Natural killer cell (primary cell): ENCODE data around the gene C16orf96. TPM values are rescaled to one million over a fixed set of nuclear protein-coding genes. Genes with fewer than 3 reads are reported as not detected.
A peak's percentile ranks its signal among the peaks of the same experiment; 100 is the strongest.

ENCODE experiments used
- ATAC-seq, 3 donors: fragments of 150-1000 bp in 2 of 3; fragments of 200-7000 bp in 1 of 3; cut with Tn5 transposase; 1 replicate in 1 of 3; 2 replicates in 2 of 3; pipeline ENCODE4 v1.10.0; 2021; ENCODE audit warnings: mild to moderate bottlenecking in 2 of 3, moderate library complexity in 2 of 3
- DNase-seq, 2 donors: peaks; one replicate each; pipeline versions ENCODE4 v3.0.0 to v3.0.0-alpha.2; 2013 to 2021; ENCODE audit warnings: mixed read lengths in 1 of 2
- H3K27ac ChIP-seq: one replicate; pipeline ENCODE4 v1.5.1; 2013; ENCODE audit warnings: mild to moderate bottlenecking, low read length
- H3K27me3 ChIP-seq: one replicate; pipeline ENCODE4 v1.6.1; 2013; ENCODE audit warnings: low read length; ENCODE audit not compliant: control insufficient read depth, insufficient read depth
- H3K36me3 ChIP-seq: one replicate; pipeline ENCODE4 v1.6.1; 2013; ENCODE audit warnings: low read length; ENCODE audit not compliant: control insufficient read depth, insufficient read depth
- H3K4me1 ChIP-seq: one replicate; pipeline ENCODE4 v1.6.1; 2013; ENCODE audit warnings: low read length; ENCODE audit not compliant: control insufficient read depth, insufficient read depth
- H3K4me3 ChIP-seq: one replicate; pipeline ENCODE4 v1.5.1; 2013; ENCODE audit warnings: low read length
- H3K9me3 ChIP-seq: one replicate; pipeline ENCODE4 v1.6.1; 2013; ENCODE audit warnings: low read length; ENCODE audit not compliant: control insufficient read depth, insufficient read depth
- H3K27ac Mint-ChIP-seq, 2 donors: one replicate each; pipeline ENCODE4 v1.8.0; 2022; ENCODE audit warnings: mild to moderate bottlenecking in 2 of 2, mixed read lengths in 2 of 2, moderate library complexity in 1 of 2
- H3K27me3 Mint-ChIP-seq, 2 donors: one replicate each; pipeline ENCODE4 v1.8.0; 2022; ENCODE audit warnings: low read depth in 2 of 2, mixed read lengths in 2 of 2
- H3K36me3 Mint-ChIP-seq: one replicate; pipeline ENCODE4 v1.8.0; 2022; ENCODE audit warnings: mixed read lengths
- H3K4me1 Mint-ChIP-seq, 2 donors: one replicate each; pipeline ENCODE4 v1.8.0; 2022; ENCODE audit warnings: mixed read lengths in 2 of 2
- H3K4me3 Mint-ChIP-seq: one replicate; pipeline ENCODE4 v1.8.0; 2022; ENCODE audit warnings: mild to moderate bottlenecking, moderate library complexity, mixed read lengths
- H3K9me3 Mint-ChIP-seq, 2 donors: one replicate each; pipeline ENCODE4 v1.8.0; 2022; ENCODE audit warnings: mixed read lengths in 2 of 2
- WGBS: methylation state at CpG from one replicate; pipeline ENCODE4 v1.1.7; 2013; ENCODE audit warnings: missing lambda C conversion rate; ENCODE audit not compliant: insufficient coverage; 5-methylcytosine and 5-hydroxymethylcytosine counted together
- intact Hi-C: fragments of 100-400 bp; cut with micrococcal nuclease; formaldehyde crosslinking; loops from one replicate; pipeline ENCODE4 v1.14.2; 2022
- total RNA-seq, 4 donors: library from RNA; stranded (reverse); fragments of 120-200 nt in 1 of 4; gene quantifications; one replicate each; pipeline versions ENCODE4 v1.2.3 to v1.2.4, GENCODE V29; 2013 to 2022
- TF ChIP-seq, protein P1 (sequence below): fragments of 200-600 bp; IDR thresholded peaks from one replicate; pipeline ENCODE4 v1.8.0; 2022; ENCODE audit warnings: antibody characterized with exemption

C16orf96 gene
- total RNA-seq, 3 donors from 2014 or later (not counting 1 experiment from before 2014, with no cell fraction given): 0.35 to 0.61 (median 0.43) TPM

DNA sequence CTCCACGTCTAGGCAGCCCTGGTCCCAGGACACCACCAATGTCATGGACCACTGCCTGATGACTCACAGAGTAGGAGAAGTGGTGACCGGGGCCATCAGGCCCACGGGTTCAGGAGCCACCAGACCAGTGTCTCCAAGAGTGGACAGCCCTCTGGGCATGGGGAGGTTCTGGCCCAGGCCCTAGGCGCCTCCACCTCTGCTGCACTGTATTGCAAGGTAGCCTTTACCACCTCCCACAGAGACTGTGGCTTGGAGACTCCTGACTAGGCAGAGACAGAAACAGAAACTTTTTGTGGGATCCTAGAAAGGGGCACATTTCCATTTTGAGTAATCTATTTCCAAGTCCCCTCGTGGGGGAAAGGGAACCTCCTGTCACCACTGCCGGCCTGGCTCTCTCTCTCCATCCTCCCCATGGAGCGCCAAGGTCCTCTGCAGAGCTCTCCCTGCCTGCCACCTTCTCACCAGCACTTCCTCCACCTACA, 20.5 kb upstream of the C16orf96 start:
- Histone ChIP-seq H3K27ac (peak overlapping the region; percentile 57), H3K27me3 (no peaks in the 10 kb centered on the region), H3K4me1 (peaks cover 47% of the 10 kb centered on the region), H3K9me3 (peaks cover 9% of the 10 kb centered on the region), H3K4me3 (no peak overlapping the region), H3K36me3 (peaks cover 8% of the 10 kb centered on the region)
- 49% methylated on average over 7 of the region's 7 CpGs for WGBS
- Mint-ChIP-seq H3K4me3 (peak overlapping the region; percentile 68), H3K9me3 (peaks cover 0 to 2% of the 10 kb centered on the region in 2 donors), H3K36me3 (no peaks in the 10 kb centered on the region), H3K4me1 (peaks cover 36 to 51% of the 10 kb centered on the region in 2 donors), H3K27ac (peak overlapping the region; percentile 84 to 88), H3K27me3 (no peaks in the 10 kb centered on the region)
- DNase-seq (no peak), ATAC-seq (no peak)
- intact Hi-C loops: loop anchor here (5.0 kb wide), 2 partner anchors 58 to 108 kb away; partner anchors contain the start of genes DNAJA3 and HMOX2
- TF ChIP-seq, protein P1, sequence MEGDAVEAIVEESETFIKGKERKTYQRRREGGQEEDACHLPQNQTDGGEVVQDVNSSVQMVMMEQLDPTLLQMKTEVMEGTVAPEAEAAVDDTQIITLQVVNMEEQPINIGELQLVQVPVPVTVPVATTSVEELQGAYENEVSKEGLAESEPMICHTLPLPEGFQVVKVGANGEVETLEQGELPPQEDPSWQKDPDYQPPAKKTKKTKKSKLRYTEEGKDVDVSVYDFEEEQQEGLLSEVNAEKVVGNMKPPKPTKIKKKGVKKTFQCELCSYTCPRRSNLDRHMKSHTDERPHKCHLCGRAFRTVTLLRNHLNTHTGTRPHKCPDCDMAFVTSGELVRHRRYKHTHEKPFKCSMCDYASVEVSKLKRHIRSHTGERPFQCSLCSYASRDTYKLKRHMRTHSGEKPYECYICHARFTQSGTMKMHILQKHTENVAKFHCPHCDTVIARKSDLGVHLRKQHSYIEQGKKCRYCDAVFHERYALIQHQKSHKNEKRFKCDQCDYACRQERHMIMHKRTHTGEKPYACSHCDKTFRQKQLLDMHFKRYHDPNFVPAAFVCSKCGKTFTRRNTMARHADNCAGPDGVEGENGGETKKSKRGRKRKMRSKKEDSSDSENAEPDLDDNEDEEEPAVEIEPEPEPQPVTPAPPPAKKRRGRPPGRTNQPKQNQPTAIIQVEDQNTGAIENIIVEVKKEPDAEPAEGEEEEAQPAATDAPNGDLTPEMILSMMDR: no peak

- H3K4me3 ChIP-seq: no peak overlapping the region
- H3K27me3 ChIP-seq: no peaks in the 10 kb centered on the region
- Mint-ChIP-seq H3K27me3 (no peaks in the 10 kb centered on the region), H3K9me3 (peaks cover 0 to 2% of the 10 kb centered on the region in 2 donors), H3K27ac (peak overlapping the region; percentile 84 to 88), H3K4me3 (peak overlapping the region; percentile 81), H3K4me1 (peaks cover 36 to 51% of the 10 kb centered on the region in 2 donors), H3K36me3 (no peaks in the 10 kb centered on the region)
- intact Hi-C loops: loop anchor here (5.0 kb wide), 2 partner anchors 59 to 109 kb away; partner anchors contain the start of genes DNAJA3 and HMOX2
- TF ChIP-seq, protein P1: no peak
- peak overlapping the region; percentile 57 for H3K27ac ChIP-seq
- DNase-seq (no peak), ATAC-seq (no peak)
- peaks cover 8% of the 10 kb centered on the region for H3K36me3 ChIP-seq
- whole genome bisulfite sequencing: 92% methylated on average over 15 of the region's 15 CpGs
- H3K9me3 ChIP-seq: peaks cover 9% of the 10 kb centered on the region
- peaks cover 47% of the 10 kb centered on the region for H3K4me1 ChIP-seq
Measured at GRCh38 chr16:4536391-4537106, 19.6 kb upstream of the C16orf96 start.

DNA sequence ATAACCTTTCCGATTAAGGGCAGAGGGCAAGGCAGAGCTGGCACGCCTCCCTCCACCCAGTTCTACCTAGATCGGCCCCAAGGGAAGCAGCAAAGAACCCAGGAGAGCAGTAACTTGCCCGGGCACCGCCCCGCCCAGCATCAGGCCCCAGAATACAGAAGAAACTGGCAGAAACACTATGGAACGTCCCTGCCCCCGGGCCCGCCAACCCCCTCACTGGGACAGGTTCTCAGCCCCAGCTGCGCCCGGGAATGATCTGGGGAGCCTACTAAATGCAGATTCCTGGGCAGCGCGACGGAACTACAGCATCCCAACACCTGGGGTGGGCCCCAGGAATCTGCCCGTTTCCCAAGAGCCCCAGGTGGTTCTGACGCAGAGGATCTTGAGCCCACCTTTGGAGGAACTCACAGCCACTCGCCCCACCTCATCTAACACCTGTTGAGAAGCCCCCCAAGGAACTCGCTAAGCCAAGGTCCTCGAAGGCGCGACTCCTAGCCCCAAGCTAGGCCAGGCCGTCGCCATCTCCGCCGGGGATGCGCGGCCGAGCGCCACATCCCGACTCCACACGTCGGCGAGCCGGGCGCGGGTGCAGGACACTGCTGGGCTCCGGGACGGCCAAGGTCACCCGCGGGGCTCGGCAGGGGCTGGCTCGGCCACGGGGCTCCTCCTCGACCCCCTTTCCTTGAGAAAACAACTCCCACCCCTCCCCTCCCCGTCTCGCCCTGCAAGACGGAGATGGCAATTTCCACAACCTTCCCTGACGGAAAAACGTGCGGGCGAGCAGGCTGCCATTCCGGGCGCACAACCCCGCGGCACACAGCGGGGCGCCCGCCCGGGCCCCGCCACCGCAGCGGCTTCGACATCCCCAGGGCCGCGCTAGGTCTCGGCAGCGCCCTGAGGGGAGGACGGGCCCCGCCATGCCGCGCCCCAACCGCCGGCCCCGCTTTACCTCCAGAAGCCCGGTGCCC, 18.5 kb upstream of the C16orf96 start:
- TF ChIP-seq, protein P1: no peak
- Histone ChIP-seq H3K36me3 (peaks cover under 1% of the 10 kb centered on the region), H3K4me1 (peaks cover 47% of the 10 kb centered on the region), H3K9me3 (peaks cover 9% of the 10 kb centered on the region), H3K27ac (peak overlapping the region; percentile 27), H3K27me3 (no peaks in the 10 kb centered on the region), H3K4me3 (peak overlapping the region; percentile 60)
- H3K4me1 Mint-ChIP-seq: peaks cover 36 to 45% of the 10 kb centered on the region in 2 donors
- peak; percentile 47 to 61 (median 47) for ATAC-seq
- H3K4me3 Mint-ChIP-seq: peak overlapping the region; percentile 81
- H3K27ac Mint-ChIP-seq: peak overlapping the region; percentile 84 to 88
- no peaks in the 10 kb centered on the region for H3K27me3 Mint-ChIP-seq
- intact Hi-C loops: loop anchor here (5.0 kb wide), 2 partner anchors 60 to 110 kb away; partner anchors contain the start of genes DNAJA3 and HMOX2
- no peak for DNase-seq
- H3K36me3 Mint-ChIP-seq: no peaks in the 10 kb centered on the region
- 17% methylated on average over 75 of the region's 75 CpGs for WGBS
- H3K9me3 Mint-ChIP-seq: peaks cover 0 to 2% of the 10 kb centered on the region in 2 donors
